Measurements from ENCODE around the gene NOS1.

Gene NOS1

GRCh38 chr12:117363953-117364486 is 2.6 kb upstream of the NOS1 start:
- no peak for DNase-seq (ENCODE audit: low read depth)

GRCh38 chr12:117363056-117363662 is 1.7 kb upstream of the NOS1 start:
- no peak for DNase-seq (ENCODE audit: low read depth)

GRCh38 chr12:117362391-117362790 is 965 bp upstream of the NOS1 start:
- no peak for DNase-seq (ENCODE audit: low read depth)

- DNase-seq (ENCODE audit: low read depth), result no peak
These were observed 479 bp upstream of the NOS1 start for GRCh38 chr12:117361905-117362304.

GRCh38 chr12:117360551-117361346 is 677 bp downstream of the NOS1 start:
- no peak for DNase-seq (ENCODE audit: low read depth)

GRCh38 chr12:117360222-117360550 is 1.2 kb downstream of the NOS1 start:
- DNase-seq (ENCODE audit: low read depth), result no peak

GRCh38 chr12:117359029-117359845 is 2.2 kb downstream of the NOS1 start:
- no peak for DNase-seq (ENCODE audit: low read depth)

GRCh38 chr12:117356048-117356447 is 5.4 kb downstream of the NOS1 start:
- no peak for DNase-seq (ENCODE audit: low read depth)

GRCh38 chr12:117352883-117353282 is 8.5 kb downstream of the NOS1 start:
- no peak for DNase-seq (ENCODE audit: low read depth)

GRCh38 chr12:117352206-117352605 is 9.2 kb downstream of the NOS1 start:
- DNase-seq (ENCODE audit: low read depth), result no peak

- DNase-seq (ENCODE audit: low read depth), result no peak
These were observed 11.3 kb downstream of the NOS1 start for GRCh38 chr12:117350140-117350539.

- DNase-seq (ENCODE audit: low read depth), result no peak
These were observed 13.8 kb downstream of the NOS1 start for GRCh38 chr12:117347588-117347987.

- DNase-seq (ENCODE audit: low read depth), result no peak
These were observed 16.7 kb downstream of the NOS1 start for GRCh38 chr12:117344716-117345115.

- DNase-seq (ENCODE audit: low read depth), result no peak
These were observed 17.6 kb downstream of the NOS1 start for GRCh38 chr12:117343849-117344248.

- DNase-seq (ENCODE audit: low read depth), result no peak
These were observed 18.1 kb downstream of the NOS1 start for GRCh38 chr12:117343296-117343695.

GRCh38 chr12:117342682-117343081 is 18.7 kb downstream of the NOS1 start:
- DNase-seq (ENCODE audit: low read depth), result no peak

- no peak for DNase-seq (ENCODE audit: low read depth)
These were observed 19.2 kb downstream of the NOS1 start for GRCh38 chr12:117342247-117342646.

- DNase-seq (ENCODE audit: low read depth), result no peak
These were observed 22.3 kb downstream of the NOS1 start for GRCh38 chr12:117339104-117339503.

- DNase-seq (ENCODE audit: low read depth), result no peak
These were observed 26.4 kb downstream of the NOS1 start for GRCh38 chr12:117334855-117335587.

- no peak for DNase-seq (ENCODE audit: low read depth)
These were observed 27.4 kb downstream of the NOS1 start for GRCh38 chr12:117334051-117334450.

- no peak for DNase-seq (ENCODE audit: low read depth)
These were observed 28.0 kb downstream of the NOS1 start for GRCh38 chr12:117333331-117333881.

GRCh38 chr12:117331691-117332090 is 29.7 kb downstream of the NOS1 start:
- no peak for DNase-seq (ENCODE audit: low read depth)

Measured in amniotic epithelial cell (primary cell).